Right lobe of liver (tissue), 6 donors: Measurements from ENCODE around the gene MISP3. TPM values are rescaled to one million over a fixed set of nuclear protein-coding genes. Genes with fewer than 3 reads are reported as not detected.

ENCODE experiments used
- ATAC-seq, 4 donors: fragments of 200-7000 bp; cut with Tn5 transposase; one replicate each; pipeline ENCODE4 v1.9.1; 2020; ENCODE audit warnings: mild to moderate bottlenecking in 4 of 4, moderate library complexity in 4 of 4
- DNase-seq, 3 donors: peaks; one replicate each; pipeline ENCODE4 v3.0.0-alpha.2; 2020
- H3K27ac ChIP-seq, 3 donors: fragments of 200-600 bp; one replicate each; pipeline ENCODE4 v1.8.0; 2022
- H3K27me3 ChIP-seq, 2 donors: fragments of 200-600 bp; one replicate each; pipeline ENCODE4 v1.8.0; 2022
- H3K36me3 ChIP-seq, 4 donors: fragments of 200-600 bp; sonication (generic) in 1 of 4; one replicate each; pipeline versions ENCODE4 v1.5.1 to v1.8.0; 2017 to 2022; ENCODE audit warnings: control low read depth in 1 of 4
- H3K4me1 ChIP-seq, 4 donors: fragments of 200-600 bp; sonication (generic) in 1 of 4; one replicate each; pipeline versions ENCODE4 v1.5.1 to v1.8.0; 2017 to 2022; ENCODE audit warnings: control low read depth in 1 of 4
- H3K4me3 ChIP-seq, 3 donors: fragments of 200-600 bp; one replicate each; pipeline ENCODE4 v1.8.0; 2022
- H3K9me3 ChIP-seq, 4 donors: fragments of 200-600 bp; sonication (generic) in 1 of 4; one replicate each; pipeline versions ENCODE4 v1.5.1 to v1.8.0; 2017 to 2022; ENCODE audit warnings: control low read depth in 1 of 4
- POLR2A ChIP-seq: fragments of 450-650 bp; IDR thresholded peaks from one replicate; pipeline ENCODE4 v1.6.1; 2017; ENCODE audit warnings: antibody characterized with exemption, mild to moderate bottlenecking
- WGBS: methylation state at CpG from one replicate; pipeline ENCODE4 v1.1.6; 2018; ENCODE audit warnings: low coverage, low lambda C conversion rate; ENCODE audit not compliant: insufficient coverage; ENCODE audit errors: missing lambda C conversion rate; 5-methylcytosine and 5-hydroxymethylcytosine counted together
- intact Hi-C, 2 donors: fragments of 100-400 bp; cut with DNase I; formaldehyde crosslinking; loops; one replicate each; pipeline versions ENCODE4 v1.11.2 to v1.14.1; 2022
- total RNA-seq, 6 experiments: library from RNA; depleted of rRNA in 2 of 6; stranded (reverse); fragments of >200 nt in 2 of 6; fragmentation: NEBNext Ultra II Directional in 3 of 6; extraction: Animal tissue kit (Norgen Biotek cat#: 25700) in 3 of 6; gene quantifications; one replicate each; pipeline versions ENCODE4 v1.1.0 to v1.2.4, GENCODE V29; 2016 to 2023
- TF ChIP-seq, protein P1 (sequence below), 4 donors: fragments of 200-600 bp in 3 of 4; fragments of 450-650 bp in 1 of 4; IDR thresholded peaks; one replicate each; pipeline versions ENCODE4 v1.5.1 to v1.8.0; 2016 to 2022; ENCODE audit warnings: antibody characterized with exemption in 4 of 4, mild to moderate bottlenecking in 2 of 4
- donor health status: DM: no; HTN: yes; CAD: no.
- donor health status: DM: no; HTN: no; CAD: no.
- donor health status: DM: no; HTN: no; CAD: no.
- donor health status: DM: no; HTN: yes; CAD: no.
- donor health status: DM: no; HTN: yes; CAD: no.

Gene MISP3
- total RNA-seq, 6 experiments from 2014 or later = 3.6 to 12.0 (median 6.1) TPM

DNA sequence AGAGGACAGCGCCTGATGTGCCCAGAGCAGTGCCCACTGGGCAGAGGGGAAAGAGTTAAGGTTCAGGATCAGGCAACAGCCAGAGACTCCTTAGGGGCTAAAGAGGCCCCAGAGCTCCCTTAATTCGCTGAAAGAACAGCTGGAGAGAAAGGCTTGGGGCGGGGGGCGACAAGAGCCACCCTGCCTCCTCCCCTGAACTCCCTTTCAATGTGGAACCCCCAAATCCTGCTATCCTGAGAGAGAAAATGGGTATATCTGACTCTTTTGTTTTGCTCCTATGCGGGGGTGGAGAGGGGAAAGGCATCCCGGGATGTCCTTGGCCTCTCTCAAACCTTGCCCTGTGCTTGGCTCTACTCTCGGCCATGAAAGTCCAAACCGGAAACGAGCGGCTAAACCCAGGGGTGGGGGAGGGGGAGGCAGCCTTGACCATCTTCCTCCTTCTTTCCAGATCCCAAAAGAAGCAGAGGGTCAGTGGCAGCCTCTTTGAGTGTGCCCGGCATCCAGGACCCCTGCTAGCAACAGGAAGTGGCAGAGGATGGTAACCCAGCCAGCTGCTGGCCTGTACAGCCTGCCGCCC lies 40.3 kb downstream of the MISP3 start:
- peaks cover 0 to 40% (median 21%) of the 10 kb centered on the region in 4 donors for H3K4me1 ChIP-seq
- H3K36me3 ChIP-seq = no peaks in the 10 kb centered on the region
- no peaks in the 10 kb centered on the region for H3K27me3 ChIP-seq
- WGBS = 26% methylated on average over 10 of the region's 12 CpGs
- H3K4me3 ChIP-seq = peak overlapping the region in 2 of 3 donors; percentile 1 to 39
- DNase-seq = peak; percentile 61 to 74 (median 69)
- TF ChIP-seq, protein P1, sequence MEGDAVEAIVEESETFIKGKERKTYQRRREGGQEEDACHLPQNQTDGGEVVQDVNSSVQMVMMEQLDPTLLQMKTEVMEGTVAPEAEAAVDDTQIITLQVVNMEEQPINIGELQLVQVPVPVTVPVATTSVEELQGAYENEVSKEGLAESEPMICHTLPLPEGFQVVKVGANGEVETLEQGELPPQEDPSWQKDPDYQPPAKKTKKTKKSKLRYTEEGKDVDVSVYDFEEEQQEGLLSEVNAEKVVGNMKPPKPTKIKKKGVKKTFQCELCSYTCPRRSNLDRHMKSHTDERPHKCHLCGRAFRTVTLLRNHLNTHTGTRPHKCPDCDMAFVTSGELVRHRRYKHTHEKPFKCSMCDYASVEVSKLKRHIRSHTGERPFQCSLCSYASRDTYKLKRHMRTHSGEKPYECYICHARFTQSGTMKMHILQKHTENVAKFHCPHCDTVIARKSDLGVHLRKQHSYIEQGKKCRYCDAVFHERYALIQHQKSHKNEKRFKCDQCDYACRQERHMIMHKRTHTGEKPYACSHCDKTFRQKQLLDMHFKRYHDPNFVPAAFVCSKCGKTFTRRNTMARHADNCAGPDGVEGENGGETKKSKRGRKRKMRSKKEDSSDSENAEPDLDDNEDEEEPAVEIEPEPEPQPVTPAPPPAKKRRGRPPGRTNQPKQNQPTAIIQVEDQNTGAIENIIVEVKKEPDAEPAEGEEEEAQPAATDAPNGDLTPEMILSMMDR (IDR thresholded peaks at IDR 0.05) = no peak
- TF ChIP-seq POLR2A = no peak
- H3K27ac ChIP-seq = peak overlapping the region; percentile 70 to 84 (median 78)
- ATAC-seq = peak; percentile 27 to 52 (median 36)
- H3K9me3 ChIP-seq = no peaks in the 10 kb centered on the region
- intact Hi-C loops = no loop called here

DNA sequence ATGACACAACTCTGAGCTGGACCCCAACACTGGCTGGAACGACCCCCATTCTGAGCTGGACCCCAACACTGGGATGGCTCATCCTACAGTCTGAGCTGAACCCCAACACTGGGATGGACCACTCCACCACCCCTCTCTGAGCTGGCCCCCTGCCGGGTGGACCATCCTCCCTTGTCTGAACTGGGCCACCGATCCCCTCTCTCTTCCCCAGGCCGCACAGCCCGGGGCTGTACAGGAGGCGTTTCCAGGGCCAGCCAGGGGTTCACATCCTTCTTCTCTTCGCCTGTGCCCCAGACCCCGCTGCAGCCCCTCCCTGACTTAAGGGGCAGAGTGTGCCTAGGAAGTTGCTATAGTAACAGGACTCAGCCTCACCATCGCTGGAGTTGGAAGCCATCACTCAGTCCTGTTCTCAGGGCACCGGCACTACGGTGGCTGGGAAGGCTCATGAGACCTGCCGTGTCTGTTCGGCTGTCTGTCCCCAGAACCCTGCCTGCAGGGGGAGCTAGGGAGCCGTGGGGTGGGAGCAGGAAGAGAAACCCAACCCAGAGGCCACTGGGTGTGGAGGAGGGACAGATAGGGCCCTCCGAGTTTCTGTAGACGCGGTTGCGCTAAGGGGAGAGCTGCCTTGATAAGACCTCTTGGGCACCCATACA lies 41.3 kb downstream of the MISP3 start:
- no peaks in the 10 kb centered on the region for H3K9me3 ChIP-seq
- 56% methylated on average over 3 of the region's 18 CpGs for WGBS
- intact Hi-C loops = no loop called here
- H3K27ac ChIP-seq = peak overlapping the region; percentile 70 to 84 (median 78)
- H3K4me3 ChIP-seq = peak overlapping the region in 2 of 3 donors; percentile 3 to 39
- peaks cover 0 to 47% (median 23%) of the 10 kb centered on the region in 4 donors for H3K4me1 ChIP-seq
- ATAC-seq = peak in 1 of 4 donors; percentile 2
- H3K27me3 ChIP-seq = no peaks in the 10 kb centered on the region
- H3K36me3 ChIP-seq = no peaks in the 10 kb centered on the region
- peak; percentile 81 to 86 (median 83) for DNase-seq
- TF ChIP-seq, protein P1 (IDR thresholded peaks at IDR 0.05) = peak; percentile 34 to 56 (median 40)
- no peak for TF ChIP-seq POLR2A

DNA sequence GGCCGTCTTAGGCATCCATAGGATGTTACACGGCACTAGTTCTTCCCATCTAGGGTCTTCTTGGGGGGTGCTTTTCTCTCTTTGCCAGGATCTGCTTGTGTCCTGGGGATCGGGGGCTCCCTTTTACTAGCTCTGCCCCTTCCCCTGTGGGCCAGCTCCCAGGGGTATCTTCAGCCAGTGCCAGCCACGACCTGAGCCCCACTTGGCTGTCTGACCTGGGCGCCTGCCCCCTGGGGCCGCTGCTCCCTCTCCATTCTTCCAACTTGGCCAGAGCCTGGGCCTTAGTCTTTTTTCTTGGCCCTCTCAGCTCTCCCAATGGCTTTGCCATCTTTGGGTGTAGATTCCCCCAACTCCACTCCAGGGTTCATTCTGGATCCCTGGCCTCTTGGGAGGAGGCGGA lies 41.9 kb downstream of the MISP3 start:
- TF ChIP-seq, protein P1 (IDR thresholded peaks at IDR 0.05) = no peak
- TF ChIP-seq POLR2A = no peak
- intact Hi-C loops = no loop called here
- no peak for DNase-seq

DNA sequence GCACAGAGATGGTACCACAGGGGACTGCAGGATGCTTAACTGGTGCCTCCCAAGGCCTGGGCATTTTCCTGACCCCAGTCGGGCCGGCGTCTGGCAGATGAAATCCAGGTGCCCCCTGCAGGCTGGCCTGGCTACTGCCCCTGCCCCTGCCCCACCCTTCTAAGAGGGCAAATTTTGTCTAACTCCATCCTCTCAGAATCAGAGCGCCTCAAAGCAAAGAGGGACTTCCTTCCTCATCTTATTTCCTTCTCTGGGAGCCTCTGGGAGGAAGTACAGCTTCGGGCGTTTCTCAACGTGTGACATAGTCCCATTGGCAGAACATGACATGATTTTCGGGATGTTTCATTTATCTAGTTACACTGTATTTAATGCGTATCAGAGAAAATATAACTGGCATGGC lies 42.3 kb downstream of the MISP3 start:
- H3K27ac ChIP-seq = peak overlapping the region in 2 of 3 donors; percentile 36 to 84
- no peaks in the 10 kb centered on the region for H3K36me3 ChIP-seq
- H3K27me3 ChIP-seq = no peaks in the 10 kb centered on the region
- WGBS = 24% methylated on average over 9 of the region's 9 CpGs
- TF ChIP-seq POLR2A = no peak
- TF ChIP-seq, protein P1 (IDR thresholded peaks at IDR 0.05) = peak; percentile 55 to 69 (median 66)
- intact Hi-C loops = no loop called here
- DNase-seq (peak; percentile 74 to 79 (median 74)), ATAC-seq (peak in 3 of 4 donors; percentile 3 to 11 (median 4))
- no peak overlapping the region for H3K4me3 ChIP-seq
- peaks cover 0 to 56% (median 29%) of the 10 kb centered on the region in 4 donors for H3K4me1 ChIP-seq
- H3K9me3 ChIP-seq = no peaks in the 10 kb centered on the region

More for the DNA sequence above, 41.9 kb downstream of the MISP3 start:
- Histone ChIP-seq H3K27ac (peak overlapping the region in 2 of 3 donors; percentile 36 to 84), H3K27me3 (no peaks in the 10 kb centered on the region), H3K9me3 (no peaks in the 10 kb centered on the region), H3K4me3 (no peak overlapping the region), H3K36me3 (no peaks in the 10 kb centered on the region), H3K4me1 (peaks cover 0 to 52% (median 27%) of the 10 kb centered on the region in 4 donors)
- 76% methylated on average over 3 of the region's 7 CpGs for WGBS
- no peak for ATAC-seq
